ENCODE measurements around the gene GNL1. TPM values are rescaled to one million over a fixed set of nuclear protein-coding genes. Genes with fewer than 3 reads are reported as not detected.
A peak's percentile ranks its signal among the peaks of the same experiment; 100 is the strongest.

Gene GNL1
- total and polyA plus RNA-seq, 10 of the 15 experiments (the other 5 are each of a cell fraction or from before 2014, with no cell fraction given), result 0.18 to 64.5 (median 45.5) TPM

GRCh38 chr6:30494291-30494861 is 61.9 kb downstream of the GNL1 start (continued):
- TF ChIP-seq PKNOX1 (IDR thresholded peaks at IDR 0.05) (no peak), HDAC6 (IDR thresholded peaks at IDR 0.05; ENCODE audit: unreplicated experiment) (peak; percentile 23), CREB1 (IDR thresholded peaks at IDR 0.05; ENCODE audit: low read depth) (0 out of 2 replicates have a peak, but pooled peaks have one; percentile 28), NKRF (conservative IDR thresholded peaks at IDR 0.05) (no peak), SKIL (IDR thresholded peaks at IDR 0.05; ENCODE audit: low read depth, poor library complexity, severe bottlenecking) (peak; percentile 28), FOXM1 (IDR thresholded peaks at IDR 0.05; ENCODE audit: low read depth, low read length) (peak; percentile 22; the same call in 1 of the 2 replicates), CHD1 (IDR thresholded peaks at IDR 0.05; ENCODE audit: low read depth, low read length) (no peak), SPI1 (IDR thresholded peaks at IDR 0.05; ENCODE audit: borderline replicate concordance, insufficient read depth, low read depth, low read length) (peak; percentile 70; the same call in 1 of the 2 replicates)

Data from GM12878 (cell line).